ENCODE data around the gene SFT2D3. TPM values are rescaled to one million over a fixed set of nuclear protein-coding genes. Genes with fewer than 3 reads are reported as not detected.
A peak's percentile ranks its signal among the peaks of the same experiment; 100 is the strongest.

Gene SFT2D3
- total and polyA plus RNA-seq, 2 of the 13 experiments (the other 11 are each of a cell fraction or from before 2014, with no cell fraction given) = 8.3 to 9.4 TPM

DNA sequence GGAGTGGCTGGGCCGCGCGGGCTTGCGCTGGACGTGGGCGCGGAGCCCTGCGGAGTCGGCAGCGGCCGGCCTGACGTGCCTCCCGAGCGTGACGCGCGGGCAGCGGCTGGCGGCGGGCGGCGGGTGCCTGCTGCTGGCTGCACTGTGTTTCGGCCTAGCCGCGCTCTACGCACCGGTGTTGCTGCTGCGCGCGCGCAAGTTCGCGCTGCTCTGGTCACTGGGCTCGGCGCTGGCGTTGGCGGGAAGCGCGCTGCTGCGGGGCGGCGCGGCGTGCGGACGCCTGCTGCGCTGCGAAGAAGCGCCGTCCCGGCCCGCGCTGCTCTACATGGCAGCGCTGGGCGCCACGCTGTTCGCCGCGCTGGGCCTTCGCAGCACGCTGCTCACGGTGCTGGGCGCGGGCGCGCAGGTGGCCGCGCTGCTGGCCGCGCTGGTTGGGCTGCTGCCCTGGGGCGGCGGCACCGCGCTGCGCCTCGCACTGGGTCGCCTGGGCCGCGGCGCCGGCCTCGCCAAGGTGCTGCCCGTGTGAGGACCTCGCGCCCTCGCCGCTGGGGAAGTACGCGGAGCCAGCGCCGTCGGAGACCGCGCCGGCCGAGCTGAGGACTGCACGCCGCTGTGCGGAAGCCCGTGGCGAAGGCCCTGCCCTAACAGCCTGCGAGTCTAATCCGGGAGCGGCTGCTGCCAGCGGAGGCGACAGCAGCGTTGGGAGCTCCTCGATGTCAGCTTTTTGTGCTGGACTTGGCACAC, 526 bp downstream of the SFT2D3 start (continued):
- TF ChIP-seq, protein P1, sequence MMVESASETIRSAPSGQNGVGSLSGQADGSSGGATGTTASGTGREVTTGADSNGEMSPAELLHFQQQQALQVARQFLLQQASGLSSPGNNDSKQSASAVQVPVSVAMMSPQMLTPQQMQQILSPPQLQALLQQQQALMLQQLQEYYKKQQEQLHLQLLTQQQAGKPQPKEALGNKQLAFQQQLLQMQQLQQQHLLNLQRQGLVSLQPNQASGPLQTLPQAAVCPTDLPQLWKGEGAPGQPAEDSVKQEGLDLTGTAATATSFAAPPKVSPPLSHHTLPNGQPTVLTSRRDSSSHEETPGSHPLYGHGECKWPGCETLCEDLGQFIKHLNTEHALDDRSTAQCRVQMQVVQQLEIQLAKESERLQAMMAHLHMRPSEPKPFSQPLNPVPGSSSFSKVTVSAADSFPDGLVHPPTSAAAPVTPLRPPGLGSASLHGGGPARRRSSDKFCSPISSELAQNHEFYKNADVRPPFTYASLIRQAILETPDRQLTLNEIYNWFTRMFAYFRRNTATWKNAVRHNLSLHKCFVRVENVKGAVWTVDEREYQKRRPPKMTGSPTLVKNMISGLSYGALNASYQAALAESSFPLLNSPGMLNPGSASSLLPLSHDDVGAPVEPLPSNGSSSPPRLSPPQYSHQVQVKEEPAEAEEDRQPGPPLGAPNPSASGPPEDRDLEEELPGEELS (CRISPR knock-in tag; IDR thresholded peaks at IDR 0.05) = peak; percentile 62
- TF ChIP-seq ZNF773 (CRISPR knock-in tag; IDR thresholded peaks at IDR 0.05; ENCODE audit: borderline replicate concordance) = peak; percentile 95; the same call in 1 of the 2 replicates
- 0 out of 2 replicates have a peak, but pooled peaks have one; percentile 48 for TF ChIP-seq JUN (CRISPR knock-in tag; IDR thresholded peaks at IDR 0.05)
- peak; percentile 86; the same call in 1 of the 2 replicates for TF ChIP-seq ZSCAN29 (CRISPR knock-in tag; conservative IDR thresholded peaks at IDR 0.05)
- TF ChIP-seq SALL2 (CRISPR knock-in tag; IDR thresholded peaks at IDR 0.05) = peak; percentile 92
- TF ChIP-seq SIN3B (IDR thresholded peaks at IDR 0.05; ENCODE audit: low read length) = no peak
- TF ChIP-seq GZF1 (CRISPR knock-in tag; IDR thresholded peaks at IDR 0.05) = peak; percentile 91
- no peak for TF ChIP-seq FIP1L1 (IDR thresholded peaks at IDR 0.05; ENCODE audit: borderline replicate concordance, insufficient read depth, low read depth, low read length)
- TF ChIP-seq ZNF232 (CRISPR knock-in tag; IDR thresholded peaks at IDR 0.05; ENCODE audit: borderline replicate concordance) = peak; percentile 83; the same call in 1 of the 2 replicates
- TF ChIP-seq, protein P2, sequence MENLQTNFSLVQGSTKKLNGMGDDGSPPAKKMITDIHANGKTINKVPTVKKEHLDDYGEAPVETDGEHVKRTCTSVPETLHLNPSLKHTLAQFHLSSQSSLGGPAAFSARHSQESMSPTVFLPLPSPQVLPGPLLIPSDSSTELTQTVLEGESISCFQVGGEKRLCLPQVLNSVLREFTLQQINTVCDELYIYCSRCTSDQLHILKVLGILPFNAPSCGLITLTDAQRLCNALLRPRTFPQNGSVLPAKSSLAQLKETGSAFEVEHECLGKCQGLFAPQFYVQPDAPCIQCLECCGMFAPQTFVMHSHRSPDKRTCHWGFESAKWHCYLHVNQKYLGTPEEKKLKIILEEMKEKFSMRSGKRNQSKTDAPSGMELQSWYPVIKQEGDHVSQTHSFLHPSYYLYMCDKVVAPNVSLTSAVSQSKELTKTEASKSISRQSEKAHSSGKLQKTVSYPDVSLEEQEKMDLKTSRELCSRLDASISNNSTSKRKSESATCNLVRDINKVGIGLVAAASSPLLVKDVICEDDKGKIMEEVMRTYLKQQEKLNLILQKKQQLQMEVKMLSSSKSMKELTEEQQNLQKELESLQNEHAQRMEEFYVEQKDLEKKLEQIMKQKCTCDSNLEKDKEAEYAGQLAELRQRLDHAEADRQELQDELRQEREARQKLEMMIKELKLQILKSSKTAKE (CRISPR knock-in tag; IDR thresholded peaks at IDR 0.05; ENCODE audit: borderline replicate concordance) = peak; percentile 4; the same call in 1 of the 2 replicates
- TF ChIP-seq NFIC (IDR thresholded peaks at IDR 0.05; ENCODE audit: low read length) = no peak
- no peak for TF ChIP-seq CHD2 (IDR thresholded peaks at IDR 0.05; ENCODE audit: low read depth, low read length)
- no peak for TF ChIP-seq HOXA7 (CRISPR knock-in tag; IDR thresholded peaks at IDR 0.05)
- peak in 1 of 2 experiments; percentile 50; a peak in 2 of 4 replicates for TF ChIP-seq POLR2A (IDR thresholded peaks at IDR 0.05; ENCODE audit: insufficient read depth in 1 of 2, low read depth in 2 of 2, low read length in 2 of 2)
- TF ChIP-seq PHF8 (CRISPR knock-in tag; IDR thresholded peaks at IDR 0.05) = peak; percentile 63
- TF ChIP-seq, protein P3, sequence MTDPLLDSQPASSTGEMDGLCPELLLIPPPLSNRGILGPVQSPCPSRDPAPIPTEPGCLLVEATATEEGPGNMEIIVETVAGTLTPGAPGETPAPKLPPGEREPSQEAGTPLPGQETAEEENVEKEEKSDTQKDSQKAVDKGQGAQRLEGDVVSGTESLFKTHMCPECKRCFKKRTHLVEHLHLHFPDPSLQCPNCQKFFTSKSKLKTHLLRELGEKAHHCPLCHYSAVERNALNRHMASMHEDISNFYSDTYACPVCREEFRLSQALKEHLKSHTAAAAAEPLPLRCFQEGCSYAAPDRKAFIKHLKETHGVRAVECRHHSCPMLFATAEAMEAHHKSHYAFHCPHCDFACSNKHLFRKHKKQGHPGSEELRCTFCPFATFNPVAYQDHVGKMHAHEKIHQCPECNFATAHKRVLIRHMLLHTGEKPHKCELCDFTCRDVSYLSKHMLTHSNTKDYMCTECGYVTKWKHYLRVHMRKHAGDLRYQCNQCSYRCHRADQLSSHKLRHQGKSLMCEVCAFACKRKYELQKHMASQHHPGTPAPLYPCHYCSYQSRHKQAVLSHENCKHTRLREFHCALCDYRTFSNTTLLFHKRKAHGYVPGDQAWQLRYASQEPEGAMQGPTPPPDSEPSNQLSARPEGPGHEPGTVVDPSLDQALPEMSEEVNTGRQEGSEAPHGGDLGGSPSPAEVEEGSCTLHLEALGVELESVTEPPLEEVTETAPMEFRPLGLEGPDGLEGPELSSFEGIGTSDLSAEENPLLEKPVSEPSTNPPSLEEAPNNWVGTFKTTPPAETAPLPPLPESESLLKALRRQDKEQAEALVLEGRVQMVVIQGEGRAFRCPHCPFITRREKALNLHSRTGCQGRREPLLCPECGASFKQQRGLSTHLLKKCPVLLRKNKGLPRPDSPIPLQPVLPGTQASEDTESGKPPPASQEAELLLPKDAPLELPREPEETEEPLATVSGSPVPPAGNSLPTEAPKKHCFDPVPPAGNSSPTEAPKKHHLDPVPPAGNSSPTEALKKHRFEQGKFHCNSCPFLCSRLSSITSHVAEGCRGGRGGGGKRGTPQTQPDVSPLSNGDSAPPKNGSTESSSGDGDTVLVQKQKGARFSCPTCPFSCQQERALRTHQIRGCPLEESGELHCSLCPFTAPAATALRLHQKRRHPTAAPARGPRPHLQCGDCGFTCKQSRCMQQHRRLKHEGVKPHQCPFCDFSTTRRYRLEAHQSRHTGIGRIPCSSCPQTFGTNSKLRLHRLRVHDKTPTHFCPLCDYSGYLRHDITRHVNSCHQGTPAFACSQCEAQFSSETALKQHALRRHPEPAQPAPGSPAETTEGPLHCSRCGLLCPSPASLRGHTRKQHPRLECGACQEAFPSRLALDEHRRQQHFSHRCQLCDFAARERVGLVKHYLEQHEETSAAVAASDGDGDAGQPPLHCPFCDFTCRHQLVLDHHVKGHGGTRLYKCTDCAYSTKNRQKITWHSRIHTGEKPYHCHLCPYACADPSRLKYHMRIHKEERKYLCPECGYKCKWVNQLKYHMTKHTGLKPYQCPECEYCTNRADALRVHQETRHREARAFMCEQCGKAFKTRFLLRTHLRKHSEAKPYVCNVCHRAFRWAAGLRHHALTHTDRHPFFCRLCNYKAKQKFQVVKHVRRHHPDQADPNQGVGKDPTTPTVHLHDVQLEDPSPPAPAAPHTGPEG (CRISPR knock-in tag; IDR thresholded peaks at IDR 0.05) = peak; percentile 72

Data from HepG2 (cell line).